ENCODE results near the gene ASCL2.
"Not testable (repeated sequence)": the region's sequence is repeated elsewhere in the genome, so short reads cannot be mapped to it uniquely, and the experiment has no call there.

The ASCL2 gene

GRCh38 chr11:2237457-2238238 lies 32.7 kb downstream of the ASCL2 start:
- H3K4me3 ChIP-seq (ENCODE audit: low read length) = no peak overlapping the region
- no peaks in the 10 kb centered on the region for H3K27me3 ChIP-seq (ENCODE audit: control insufficient read depth, low read length)
- no peaks in the 10 kb centered on the region for H3K79me2 ChIP-seq (ENCODE audit: control insufficient read depth, low read length)
- H3K4me1 ChIP-seq (ENCODE audit: control insufficient read depth, low read length) = no peaks in the 10 kb centered on the region
- H3K9me3 ChIP-seq (ENCODE audit: control insufficient read depth, insufficient read depth, low read length) = 0 out of 2 replicates have a peak, but pooled peaks cover 4% of the 10 kb centered on the region
- H3K9me2 ChIP-seq (replicated peaks; ENCODE audit: control insufficient read depth, low read length) = no peaks in the 10 kb centered on the region
- TF ChIP-seq CTCF (IDR thresholded peaks at IDR 0.05; ENCODE audit: low read depth, low read length, poor library complexity, severe bottlenecking) (no peak), EZH2phosphoT487 (IDR thresholded peaks at IDR 0.05; ENCODE audit: borderline replicate concordance, low read length) (no peak)
- no peaks in the 10 kb centered on the region for H3K36me3 ChIP-seq (ENCODE audit: control insufficient read depth, low read length)
- H3F3A ChIP-seq (ENCODE audit: control insufficient read depth, insufficient read depth) = no peaks in the 10 kb centered on the region
- H3K27ac ChIP-seq (ENCODE audit: low read depth, low read length) = no peak overlapping the region
- H3K4me2 ChIP-seq (ENCODE audit: low read length) = no peak overlapping the region
- H4K20me1 ChIP-seq (ENCODE audit: control insufficient read depth, insufficient read depth, low read depth, low read length) = no peaks in the 10 kb centered on the region

- H3K27me3 ChIP-seq (ENCODE audit: control insufficient read depth, low read length) = not testable (repeated sequence)
Measured at GRCh38 chr11:2236381-2237134, 33.8 kb downstream of the ASCL2 start.

GRCh38 chr11:2235588-2236326 lies 34.6 kb downstream of the ASCL2 start:
- TF ChIP-seq CTCF (IDR thresholded peaks at IDR 0.05; ENCODE audit: low read depth, low read length, poor library complexity, severe bottlenecking) (no peak), EZH2phosphoT487 (IDR thresholded peaks at IDR 0.05; ENCODE audit: borderline replicate concordance, low read length) (no peak)
- Histone ChIP-seq H3K4me1 (ENCODE audit: control insufficient read depth, low read length) (no peaks in the 10 kb centered on the region), H3K27me3 (ENCODE audit: control insufficient read depth, low read length) (no peaks in the 10 kb centered on the region)

More at GRCh38 chr11:2236381-2237134, 33.8 kb downstream of the ASCL2 start:
- H3K79me2 ChIP-seq (ENCODE audit: control insufficient read depth, low read length); H4K20me1 ChIP-seq (ENCODE audit: control insufficient read depth, insufficient read depth, low read depth, low read length); H3K4me1 ChIP-seq (ENCODE audit: control insufficient read depth, low read length); H3K4me2 ChIP-seq (ENCODE audit: low read length); H3K9me3 ChIP-seq (ENCODE audit: control insufficient read depth, insufficient read depth, low read length); H3K27ac ChIP-seq (ENCODE audit: low read depth, low read length); H3K4me3 ChIP-seq (ENCODE audit: low read length); H3F3A ChIP-seq (ENCODE audit: control insufficient read depth, insufficient read depth); H3K9me2 ChIP-seq (replicated peaks; ENCODE audit: control insufficient read depth, low read length); H3K36me3 ChIP-seq (ENCODE audit: control insufficient read depth, low read length): not testable (repeated sequence)

More at GRCh38 chr11:2235588-2236326, 34.6 kb downstream of the ASCL2 start:
- H3K36me3 ChIP-seq (ENCODE audit: control insufficient read depth, low read length) = no peaks in the 10 kb centered on the region
- H3K79me2 ChIP-seq (ENCODE audit: control insufficient read depth, low read length) = no peaks in the 10 kb centered on the region
- H3K4me3 ChIP-seq (ENCODE audit: low read length) = no peak overlapping the region
- no peak overlapping the region for H3K4me2 ChIP-seq (ENCODE audit: low read length)
- 0 out of 2 replicates have a peak, but pooled peaks cover 3% of the 10 kb centered on the region for H3K9me3 ChIP-seq (ENCODE audit: control insufficient read depth, insufficient read depth, low read length)
- no peaks in the 10 kb centered on the region for H4K20me1 ChIP-seq (ENCODE audit: control insufficient read depth, insufficient read depth, low read depth, low read length)
- no peaks in the 10 kb centered on the region for H3K9me2 ChIP-seq (replicated peaks; ENCODE audit: control insufficient read depth, low read length)
- no peak overlapping the region for H3K27ac ChIP-seq (ENCODE audit: low read depth, low read length)
- H3F3A ChIP-seq (ENCODE audit: control insufficient read depth, insufficient read depth) = no peaks in the 10 kb centered on the region
